ENCODE data around the gene PPP4C. TPM values are rescaled to one million over a fixed set of nuclear protein-coding genes. Genes with fewer than 3 reads are reported as not detected.

Gene PPP4C
- total RNA-seq, 1 experiment from 2014 or later: 163 TPM

GRCh38 chr16:30085247-30085646 lies 9.5 kb downstream of the PPP4C start:
- no peaks in the 10 kb centered on the region for H3K9me3 ChIP-seq (ENCODE audit: control insufficient read depth, low read depth, low read length)
- H3K4me1 ChIP-seq (ENCODE audit: insufficient read depth, low read length): no peaks in the 10 kb centered on the region
- H2AFZ ChIP-seq (ENCODE audit: low read length): no peak overlapping the region
- H3K4me2 ChIP-seq (ENCODE audit: insufficient read depth, insufficient read length, low read length): no peak overlapping the region
- no peak overlapping the region for H3T11ph ChIP-seq (ENCODE audit: low read length)
- no peak overlapping the region for H2BK120ac ChIP-seq (ENCODE audit: low read depth, low read length, poor library complexity, severe bottlenecking)
- no peak overlapping the region for H3K27ac Mint-ChIP-seq
- no peak overlapping the region for H3K9ac ChIP-seq (ENCODE audit: extremely low read depth, insufficient read length, low read length)
- H3K23me2 ChIP-seq (ENCODE audit: insufficient read length, low read depth, low read length, poor library complexity, severe bottlenecking): no peaks in the 10 kb centered on the region
- no peak overlapping the region for H2BK15ac ChIP-seq (ENCODE audit: low read depth, low read length)
- no peak overlapping the region for H3K4me3 Mint-ChIP-seq
- H3K4me1 Mint-ChIP-seq: peaks cover 3 to 4% of the 10 kb centered on the region in 2 experiments; a peak in 1 of 4 replicates
- no peaks in the 10 kb centered on the region; a peak in 1 of 5 replicates for H3K9me3 Mint-ChIP-seq
- no peak overlapping the region for H3K27ac ChIP-seq (ENCODE audit: insufficient read length, low read depth, low read length)
- TF ChIP-seq, protein P1, sequence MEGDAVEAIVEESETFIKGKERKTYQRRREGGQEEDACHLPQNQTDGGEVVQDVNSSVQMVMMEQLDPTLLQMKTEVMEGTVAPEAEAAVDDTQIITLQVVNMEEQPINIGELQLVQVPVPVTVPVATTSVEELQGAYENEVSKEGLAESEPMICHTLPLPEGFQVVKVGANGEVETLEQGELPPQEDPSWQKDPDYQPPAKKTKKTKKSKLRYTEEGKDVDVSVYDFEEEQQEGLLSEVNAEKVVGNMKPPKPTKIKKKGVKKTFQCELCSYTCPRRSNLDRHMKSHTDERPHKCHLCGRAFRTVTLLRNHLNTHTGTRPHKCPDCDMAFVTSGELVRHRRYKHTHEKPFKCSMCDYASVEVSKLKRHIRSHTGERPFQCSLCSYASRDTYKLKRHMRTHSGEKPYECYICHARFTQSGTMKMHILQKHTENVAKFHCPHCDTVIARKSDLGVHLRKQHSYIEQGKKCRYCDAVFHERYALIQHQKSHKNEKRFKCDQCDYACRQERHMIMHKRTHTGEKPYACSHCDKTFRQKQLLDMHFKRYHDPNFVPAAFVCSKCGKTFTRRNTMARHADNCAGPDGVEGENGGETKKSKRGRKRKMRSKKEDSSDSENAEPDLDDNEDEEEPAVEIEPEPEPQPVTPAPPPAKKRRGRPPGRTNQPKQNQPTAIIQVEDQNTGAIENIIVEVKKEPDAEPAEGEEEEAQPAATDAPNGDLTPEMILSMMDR (conservative IDR thresholded peaks at IDR 0.05): no peak
- no peak overlapping the region for H3K4ac ChIP-seq (ENCODE audit: low read depth, low read length)
- H3K14ac ChIP-seq (ENCODE audit: insufficient read depth, low read length): no peak overlapping the region
- H3K36me3 Mint-ChIP-seq (ENCODE audit: insufficient read depth in 1 of 3, low read depth in 3 of 3): peaks cover 31 to 56% (median 55%) of the 10 kb centered on the region in 3 experiments
- H3K79me2 ChIP-seq (ENCODE audit: insufficient read depth, low read length): no peaks in the 10 kb centered on the region
- H4K8ac ChIP-seq (replicated peaks; ENCODE audit: insufficient read length, low read depth, low read length): no peak overlapping the region
- no peaks in the 10 kb centered on the region for H4K20me1 ChIP-seq (ENCODE audit: control insufficient read depth, insufficient read depth, insufficient read length)
- no peak overlapping the region for H3K56ac ChIP-seq (ENCODE audit: insufficient read length, low read depth, low read length)
- no peak overlapping the region for H3K23ac ChIP-seq (ENCODE audit: insufficient read length, low read depth, low read length)
- no peak overlapping the region for H3K18ac ChIP-seq (ENCODE audit: insufficient read length, low read depth, low read length)
- no peak overlapping the region for H2BK12ac ChIP-seq (ENCODE audit: insufficient read length, low read depth, low read length)
- no peak overlapping the region for H2BK5ac ChIP-seq (ENCODE audit: insufficient read length, low read length)
- H3K27me3 Mint-ChIP-seq (ENCODE audit: low read depth): peaks cover 4% of the 10 kb centered on the region; the same call in 1 of the 2 replicates
- no peak for DNase-seq
- H4K91ac ChIP-seq (ENCODE audit: insufficient read length, low read depth, low read length): no peak overlapping the region
- WGBS (ENCODE audit: extremely low coverage, insufficient read length, low lambda C conversion rate): no CpG with 5 or more reads among the region's 3 CpGs
- no peak overlapping the region for H2BK20ac ChIP-seq (ENCODE audit: low read depth, low read length, poor library complexity, severe bottlenecking)
- H4K5ac ChIP-seq (ENCODE audit: insufficient read length, low read depth, low read length): no peak overlapping the region
- H2AK5ac ChIP-seq (ENCODE audit: insufficient read length, low read length): no peak overlapping the region
- no peaks in the 10 kb centered on the region for H3K27me3 ChIP-seq (ENCODE audit: insufficient read depth, low read length)
- no peaks in the 10 kb centered on the region for H3K79me1 ChIP-seq (ENCODE audit: insufficient read depth, low read depth, low read length, poor library complexity, severe bottlenecking)
